ENCODE measurements around the gene GIMAP7.
"Not testable (repeated sequence)": the region's sequence is repeated elsewhere in the genome, so short reads cannot be mapped to it uniquely, and the experiment has no call there.

GIMAP7 gene

GRCh38 chr7:150513758-150514157 is 914 bp upstream of the GIMAP7 start:
- DNase-seq (ENCODE audit: low read depth, low spot score): no peak

- DNase-seq (ENCODE audit: low read depth, low spot score): no peak
Measured at GRCh38 chr7:150515248-150516147, 826 bp downstream of the GIMAP7 start.

- no peak for DNase-seq (ENCODE audit: low read depth, low spot score)
Measured at GRCh38 chr7:150516956-150517745, 2.5 kb downstream of the GIMAP7 start.

- DNase-seq (ENCODE audit: low read depth, low spot score): no peak
Measured at GRCh38 chr7:150519310-150519709, 4.6 kb downstream of the GIMAP7 start.

- DNase-seq (ENCODE audit: low read depth, low spot score): no peak
Measured at GRCh38 chr7:150520145-150520544, 5.5 kb downstream of the GIMAP7 start.

- DNase-seq (ENCODE audit: low read depth, low spot score): not testable (repeated sequence)
Measured at GRCh38 chr7:150522931-150523330, 8.3 kb downstream of the GIMAP7 start.

- DNase-seq (ENCODE audit: low read depth, low spot score): no peak
Measured at GRCh38 chr7:150524018-150524417, 9.3 kb downstream of the GIMAP7 start.

- DNase-seq (ENCODE audit: low read depth, low spot score): no peak
Measured at GRCh38 chr7:150531704-150532103, 17.0 kb downstream of the GIMAP7 start.

GRCh38 chr7:150538259-150538658 is 23.6 kb downstream of the GIMAP7 start:
- no peak for DNase-seq (ENCODE audit: low read depth, low spot score)

- no peak for DNase-seq (ENCODE audit: low read depth, low spot score)
Measured at GRCh38 chr7:150553163-150553562, 38.5 kb downstream of the GIMAP7 start.

GRCh38 chr7:150556521-150557138 is 42.0 kb downstream of the GIMAP7 start:
- DNase-seq (ENCODE audit: low read depth, low spot score): no peak

- DNase-seq (ENCODE audit: low read depth, low spot score): no peak
Measured at GRCh38 chr7:150560486-150560885, 45.8 kb downstream of the GIMAP7 start.

GRCh38 chr7:150562919-150563318 is 48.2 kb downstream of the GIMAP7 start:
- no peak for DNase-seq (ENCODE audit: low read depth, low spot score)

GRCh38 chr7:150564006-150564405 is 49.3 kb downstream of the GIMAP7 start:
- DNase-seq (ENCODE audit: low read depth, low spot score): no peak

- DNase-seq (ENCODE audit: low read depth, low spot score): no peak
Measured at GRCh38 chr7:150564566-150564965, 49.9 kb downstream of the GIMAP7 start.

GRCh38 chr7:150565239-150565638 is 50.6 kb downstream of the GIMAP7 start:
- DNase-seq (ENCODE audit: low read depth, low spot score): no peak

GRCh38 chr7:150566123-150566522 is 51.5 kb downstream of the GIMAP7 start:
- DNase-seq (ENCODE audit: low read depth, low spot score): no peak

- DNase-seq (ENCODE audit: low read depth, low spot score): no peak
Measured at GRCh38 chr7:150566572-150566971, 51.9 kb downstream of the GIMAP7 start.

- DNase-seq (ENCODE audit: low read depth, low spot score): no peak
Measured at GRCh38 chr7:150567169-150567568, 52.5 kb downstream of the GIMAP7 start, which contains the start of gene GIMAP4. Gene GIMAP4, plus strand, starts transcription at chr7:150567390. Its CDS starts 2,512 bp downstream, at chr7:150569902.

GRCh38 chr7:150567871-150568301 is 53.2 kb downstream of the GIMAP7 start:
- no peak for DNase-seq (ENCODE audit: low read depth, low spot score)

- DNase-seq (ENCODE audit: low read depth, low spot score): no peak
Measured at GRCh38 chr7:150568714-150569113, 54.0 kb downstream of the GIMAP7 start.
